GM19043 (cell line): ENCODE measurements around the gene PSMD11.

ENCODE experiments used
- ATAC-seq: cut with Tn5 transposase; IDR thresholded peaks from one replicate; pipeline ENCODE4 v1.9.1; 2021; ENCODE audit warnings: low read depth; ENCODE audit not compliant: unreplicated experiment

The PSMD11 gene

DNA sequence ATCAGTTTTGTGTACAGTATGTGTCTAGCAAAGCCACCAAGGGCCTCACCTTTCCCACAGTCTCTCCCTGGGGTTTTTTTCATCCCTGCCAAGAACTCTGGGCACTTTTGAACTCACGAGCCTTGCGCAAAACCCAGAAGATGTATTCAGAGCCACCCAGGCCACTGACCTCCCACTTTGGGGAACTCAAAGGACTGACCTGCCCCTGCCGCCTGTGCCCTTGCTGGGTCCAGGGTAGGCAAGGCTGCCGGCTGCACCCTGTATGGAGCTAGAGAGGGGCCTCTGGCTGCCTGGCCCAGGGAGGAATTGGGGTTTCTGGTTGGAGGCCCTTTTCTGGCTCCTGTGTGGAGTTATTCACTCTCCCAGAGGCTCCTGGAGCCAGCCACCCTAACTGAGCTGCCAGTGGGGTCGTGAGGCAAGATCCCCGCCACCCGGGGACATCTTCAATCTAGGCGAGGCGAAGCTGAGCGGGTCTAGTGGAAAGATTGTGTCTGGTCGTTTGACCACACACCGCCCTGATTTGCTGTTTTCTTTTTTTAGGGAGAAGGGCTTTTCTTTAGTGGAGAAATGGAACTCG is 44.4 kb downstream of the PSMD11 start:
- ATAC-seq, result no peak

DNA sequence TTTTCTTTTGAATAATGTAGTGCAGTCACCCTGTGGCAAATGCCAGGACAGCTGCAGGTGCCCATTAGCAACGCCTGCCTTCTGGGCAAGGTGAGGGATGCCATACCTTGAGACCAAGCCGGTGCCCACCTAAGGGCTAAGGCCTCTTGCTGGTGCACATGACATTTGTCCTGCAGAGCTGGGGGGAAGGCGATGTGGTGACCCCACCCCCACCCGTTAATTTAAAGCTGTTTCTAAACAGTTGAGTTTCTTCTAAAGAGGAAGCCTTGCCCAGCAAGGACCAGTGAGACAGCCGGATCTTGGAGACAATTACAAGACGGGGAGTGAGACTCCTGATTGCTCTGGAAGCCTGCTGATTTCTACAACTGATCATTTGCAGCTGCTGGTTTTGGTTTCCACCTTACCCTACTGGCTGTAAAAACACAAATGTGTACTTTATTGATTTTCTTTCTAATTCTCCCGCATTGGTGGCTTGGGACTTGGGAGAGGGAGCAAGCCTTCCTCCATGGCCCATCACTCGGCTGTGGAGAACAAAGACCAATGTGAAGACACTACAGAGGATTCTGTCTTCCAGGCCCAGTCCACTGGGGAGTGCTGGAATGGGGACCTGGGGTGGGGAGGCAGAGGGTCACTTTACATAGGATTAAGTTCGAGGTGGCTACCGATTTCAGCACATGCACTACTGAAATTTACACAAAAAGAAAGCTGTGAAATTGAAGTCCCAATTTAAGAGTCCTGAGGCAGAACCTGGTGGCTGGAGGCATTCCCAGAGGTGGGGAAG is 45.2 kb downstream of the PSMD11 start:
- ATAC-seq, result no peak

DNA sequence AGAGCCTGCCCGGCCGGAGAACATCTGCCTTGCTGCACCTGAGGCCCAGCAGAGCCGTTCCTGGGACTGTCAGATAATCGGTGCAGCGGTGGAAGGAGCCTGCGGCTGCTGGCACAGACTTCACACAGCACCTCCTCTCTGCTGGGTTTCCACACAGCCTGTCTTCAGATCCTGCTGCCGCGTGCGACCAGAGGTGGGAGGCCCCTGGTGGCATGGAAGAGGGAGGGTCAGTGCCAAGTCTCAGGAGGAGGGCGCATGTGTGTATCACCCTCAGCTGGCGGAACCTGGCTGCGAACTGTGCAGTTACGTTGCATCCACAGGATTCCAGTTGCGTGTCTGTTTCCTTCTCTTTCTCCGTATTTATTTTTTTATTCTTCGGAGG is 45.8 kb downstream of the PSMD11 start:
- no peak for ATAC-seq

DNA sequence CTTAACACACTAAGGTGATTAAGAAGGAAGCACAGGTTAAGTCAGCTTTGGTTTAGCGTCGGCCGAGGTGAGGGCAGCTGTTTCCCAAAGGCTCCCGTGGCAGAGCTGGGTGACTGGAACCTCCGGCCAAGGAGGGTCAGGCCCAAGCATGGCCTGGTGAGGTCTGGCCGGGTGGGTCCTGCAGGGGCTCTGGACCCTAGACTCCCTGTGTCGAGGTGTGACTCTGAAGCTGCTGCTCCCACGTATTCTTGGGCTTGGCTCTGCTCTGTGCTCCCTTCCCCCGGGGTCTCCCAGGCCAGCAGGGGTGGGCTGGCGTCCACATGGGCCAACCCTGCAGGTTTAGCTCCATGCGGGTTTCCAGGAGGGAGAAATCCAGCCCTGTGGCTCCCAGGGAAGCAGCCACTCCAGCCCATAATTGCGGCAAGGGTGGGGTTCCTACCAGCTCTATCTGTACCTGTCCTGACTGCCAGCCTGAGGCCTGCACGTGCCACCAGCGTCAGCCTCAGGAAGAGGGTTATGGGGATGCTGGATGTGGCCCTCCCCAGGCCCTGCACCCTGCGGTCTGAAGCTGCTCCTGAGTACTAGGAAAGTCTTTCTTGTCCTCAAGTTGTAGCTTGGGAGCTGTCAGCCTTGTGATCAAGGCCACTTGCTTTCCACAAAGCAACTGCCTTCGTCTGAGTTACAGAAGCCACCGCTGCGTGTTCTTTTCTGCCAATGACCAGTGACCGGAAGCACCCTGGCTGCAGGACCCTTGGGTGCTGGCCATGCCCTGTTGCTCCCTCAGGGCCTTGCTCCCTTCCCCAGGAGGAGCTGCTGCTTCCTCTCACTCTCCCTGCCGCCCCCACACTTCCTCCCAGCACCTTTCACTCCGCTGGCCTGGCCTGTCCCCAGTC is 47.3 kb downstream of the PSMD11 start:
- ATAC-seq, result no peak

DNA sequence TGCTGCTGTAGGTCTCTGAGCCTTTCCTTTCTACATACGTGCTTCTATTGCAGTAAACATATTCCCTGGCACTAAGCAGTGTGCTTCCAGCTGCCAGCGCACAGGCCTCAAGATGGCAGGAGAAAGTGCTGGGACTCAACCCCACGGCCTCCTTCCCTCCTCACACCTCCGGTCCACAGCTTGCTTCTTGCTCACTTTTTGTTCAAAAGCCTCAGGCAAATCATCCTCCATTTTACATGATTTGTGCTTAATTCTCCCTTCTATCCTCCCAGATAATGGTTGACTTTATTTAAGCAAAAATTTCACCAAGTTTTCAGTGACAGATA is 47.9 kb downstream of the PSMD11 start:
- ATAC-seq, result no peak

DNA sequence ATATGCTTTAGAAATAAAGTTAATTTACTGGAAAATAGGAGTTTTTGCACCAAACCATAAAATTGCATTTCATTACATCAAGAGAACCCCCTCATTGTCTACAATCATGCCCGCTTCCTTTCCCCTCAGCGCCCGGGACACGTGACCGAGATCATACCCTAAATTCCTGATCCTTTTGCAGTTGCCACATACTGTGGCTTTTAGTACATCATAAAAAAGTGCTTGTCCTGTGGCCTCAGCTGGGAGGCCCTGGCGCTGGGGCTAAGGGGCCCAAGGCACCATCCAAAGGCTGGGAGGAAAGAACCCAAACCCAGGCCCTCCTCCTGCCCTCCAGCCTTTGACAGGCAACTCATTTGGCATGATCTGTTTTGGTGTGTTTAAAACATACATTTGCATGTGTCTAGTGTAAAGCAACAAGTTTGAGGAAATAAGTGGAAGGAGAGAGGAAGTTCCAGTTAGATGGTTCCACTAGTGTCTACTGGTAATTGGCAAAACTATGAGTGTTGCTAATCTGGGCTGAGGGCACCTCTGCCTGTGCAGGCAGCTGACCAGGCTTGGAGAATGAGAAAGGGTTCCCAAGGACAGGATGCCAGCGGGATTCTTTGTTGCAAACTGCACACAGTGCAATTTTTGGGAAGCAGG is 48.5 kb downstream of the PSMD11 start:
- ATAC-seq, result no peak

DNA sequence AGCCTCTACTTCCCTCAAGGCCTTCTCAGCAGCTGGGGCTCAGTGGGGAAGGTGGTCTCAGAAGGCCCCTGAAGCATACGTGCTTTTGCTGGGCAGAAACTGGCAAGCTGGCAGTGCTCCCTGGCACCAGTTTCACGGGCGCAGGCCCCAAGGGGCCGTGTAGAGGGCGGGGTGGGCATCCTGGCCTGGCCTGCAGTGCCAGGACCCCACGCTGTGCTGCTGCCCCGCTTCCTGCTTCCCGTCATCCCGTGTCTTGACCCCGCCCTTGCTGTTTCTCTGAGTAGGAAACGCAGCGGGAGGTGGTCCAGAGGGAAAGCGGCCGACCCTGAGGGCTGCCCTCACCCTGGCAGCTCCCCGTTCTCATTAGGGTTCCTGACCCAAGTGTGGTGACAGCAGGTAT is 49.3 kb downstream of the PSMD11 start:
- ATAC-seq, result no peak

DNA sequence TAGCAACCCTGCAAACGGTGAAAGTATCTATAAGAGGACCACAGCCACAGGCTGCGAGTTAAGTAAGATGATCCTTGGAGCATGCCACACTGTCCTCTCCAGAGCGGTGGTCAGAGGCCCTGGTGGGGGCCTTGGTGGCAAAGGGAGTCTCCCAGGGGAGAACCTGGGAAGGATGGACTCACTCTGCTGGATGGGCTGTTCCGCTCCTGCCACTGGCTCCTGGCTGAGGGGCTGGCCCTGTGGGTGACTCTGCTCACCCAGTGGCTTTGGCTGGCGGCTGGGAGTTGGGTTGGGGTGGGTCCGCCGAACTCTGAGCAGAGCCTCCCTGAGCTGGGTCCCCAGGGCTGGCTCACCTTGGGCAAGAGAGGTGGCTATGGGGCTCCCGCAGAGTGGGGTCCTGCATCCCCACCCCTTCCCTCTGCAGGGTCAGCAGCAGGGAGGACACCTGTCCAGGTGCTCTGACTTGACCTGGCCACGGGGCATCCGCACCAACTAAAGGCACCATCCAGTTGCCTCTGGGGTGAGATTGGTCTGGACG is 49.7 kb downstream of the PSMD11 start:
- ATAC-seq, result no peak

DNA sequence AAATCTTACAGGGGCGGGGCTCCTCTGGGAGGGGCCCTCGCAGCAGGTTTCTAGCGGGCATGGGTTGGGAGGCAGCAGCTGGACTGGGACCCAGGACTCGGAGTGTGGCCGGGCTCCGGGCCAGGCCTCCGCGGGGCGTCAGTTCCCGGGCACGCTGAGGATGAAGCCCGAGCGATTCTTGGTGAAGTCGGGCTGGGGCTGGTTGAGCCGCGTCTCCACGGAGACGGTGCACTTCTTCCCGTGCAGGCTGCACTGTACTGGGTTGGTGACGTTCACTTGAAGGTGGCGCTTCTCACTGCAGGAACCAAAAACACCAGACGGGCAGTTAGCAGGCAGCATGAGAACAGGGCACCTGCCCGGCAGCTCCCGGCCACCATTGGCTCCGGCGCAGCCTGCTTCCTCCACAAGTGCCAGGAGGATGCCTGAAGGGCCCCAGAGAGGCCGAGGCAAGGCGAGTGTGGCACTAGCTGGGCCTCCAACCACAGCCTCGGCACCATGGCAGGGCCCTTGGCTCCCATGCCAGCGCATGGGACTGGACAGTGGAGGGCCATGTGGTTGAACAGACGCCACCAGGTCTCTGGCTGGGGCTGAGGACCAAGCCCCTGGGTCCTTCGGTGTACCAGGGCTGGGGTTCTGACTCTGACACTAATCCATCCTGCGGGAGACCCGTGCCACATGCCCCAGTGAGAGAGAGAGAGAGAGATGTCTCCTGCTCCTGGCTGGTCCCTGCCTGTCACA is 50.5 kb downstream of the PSMD11 start:
- ATAC-seq, result no peak

DNA sequence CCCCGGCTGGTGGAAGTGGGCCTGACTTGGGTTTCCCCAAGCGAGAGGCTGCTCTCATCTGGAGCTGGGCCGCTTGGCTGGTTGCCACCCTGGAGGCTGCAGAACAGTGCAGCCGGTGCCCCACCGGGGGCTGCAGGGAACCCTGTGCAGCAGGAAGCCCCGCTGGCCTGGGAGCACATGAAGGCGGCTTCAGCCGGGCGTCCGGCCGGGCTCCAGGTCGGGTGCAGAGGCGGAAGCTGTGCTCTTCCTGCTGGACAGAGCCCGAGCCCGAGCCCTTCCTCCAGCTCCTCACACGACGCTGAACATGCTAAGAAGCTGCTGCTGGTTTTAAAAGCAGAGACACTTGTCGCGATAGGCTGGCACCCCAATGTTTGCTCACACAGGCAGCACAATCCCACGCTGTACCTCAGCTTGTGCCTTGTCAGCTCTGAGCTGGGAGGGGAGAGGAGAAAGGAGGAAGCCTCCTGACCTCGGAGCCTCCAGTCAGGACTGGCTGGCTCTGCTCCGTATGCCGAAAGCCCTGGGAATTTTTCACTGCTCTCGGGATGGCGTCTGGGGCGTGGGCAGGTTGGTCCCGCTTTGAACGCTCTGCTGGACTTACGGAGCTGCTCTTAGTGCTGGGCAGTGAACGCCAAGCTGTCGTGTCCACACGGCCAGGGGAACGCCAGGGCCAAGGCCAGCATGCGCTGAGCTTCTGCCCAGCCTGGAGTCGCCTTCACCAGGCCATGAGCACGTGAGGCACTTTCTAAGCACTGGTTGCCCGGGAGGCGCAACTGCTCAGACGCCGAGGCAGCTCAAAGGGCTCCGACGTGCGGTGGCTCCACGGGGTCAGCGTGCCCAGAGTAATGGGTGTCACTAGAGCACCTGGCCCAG is 51.3 kb downstream of the PSMD11 start:
- no peak for ATAC-seq

DNA sequence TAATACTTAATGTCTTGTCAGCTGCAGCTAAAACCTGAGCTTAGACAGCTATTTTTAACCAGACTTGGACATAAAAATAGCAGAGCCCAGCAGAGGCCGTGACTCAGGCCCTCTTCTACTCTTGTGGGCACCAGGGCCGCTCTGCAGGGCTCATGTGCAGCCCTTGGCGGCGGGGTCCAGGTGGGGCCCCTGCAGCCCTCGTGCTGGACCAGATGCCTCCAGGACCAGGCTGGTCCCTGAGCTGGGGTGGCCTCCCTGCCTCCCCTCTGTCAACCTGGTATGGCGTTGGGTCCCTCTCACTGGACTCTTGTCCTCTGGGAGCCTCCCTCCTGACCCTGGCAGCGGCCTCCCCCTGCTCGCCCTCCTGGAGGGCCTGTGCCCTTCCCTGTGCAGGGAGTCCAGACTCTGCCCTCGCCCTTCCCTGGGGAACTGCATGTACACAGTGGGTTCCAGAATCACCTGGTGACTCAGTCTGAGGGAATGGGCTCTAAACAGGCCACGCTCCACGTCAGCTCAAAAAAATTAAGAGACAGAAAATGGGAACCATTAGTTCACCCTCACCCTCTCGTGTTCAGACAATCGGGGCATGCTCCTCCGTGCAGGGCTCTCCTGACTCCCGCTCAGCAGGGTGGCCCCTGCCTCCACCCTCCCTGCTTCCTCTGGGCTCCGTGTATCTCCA is 52.2 kb downstream of the PSMD11 start:
- ATAC-seq, result no peak

DNA sequence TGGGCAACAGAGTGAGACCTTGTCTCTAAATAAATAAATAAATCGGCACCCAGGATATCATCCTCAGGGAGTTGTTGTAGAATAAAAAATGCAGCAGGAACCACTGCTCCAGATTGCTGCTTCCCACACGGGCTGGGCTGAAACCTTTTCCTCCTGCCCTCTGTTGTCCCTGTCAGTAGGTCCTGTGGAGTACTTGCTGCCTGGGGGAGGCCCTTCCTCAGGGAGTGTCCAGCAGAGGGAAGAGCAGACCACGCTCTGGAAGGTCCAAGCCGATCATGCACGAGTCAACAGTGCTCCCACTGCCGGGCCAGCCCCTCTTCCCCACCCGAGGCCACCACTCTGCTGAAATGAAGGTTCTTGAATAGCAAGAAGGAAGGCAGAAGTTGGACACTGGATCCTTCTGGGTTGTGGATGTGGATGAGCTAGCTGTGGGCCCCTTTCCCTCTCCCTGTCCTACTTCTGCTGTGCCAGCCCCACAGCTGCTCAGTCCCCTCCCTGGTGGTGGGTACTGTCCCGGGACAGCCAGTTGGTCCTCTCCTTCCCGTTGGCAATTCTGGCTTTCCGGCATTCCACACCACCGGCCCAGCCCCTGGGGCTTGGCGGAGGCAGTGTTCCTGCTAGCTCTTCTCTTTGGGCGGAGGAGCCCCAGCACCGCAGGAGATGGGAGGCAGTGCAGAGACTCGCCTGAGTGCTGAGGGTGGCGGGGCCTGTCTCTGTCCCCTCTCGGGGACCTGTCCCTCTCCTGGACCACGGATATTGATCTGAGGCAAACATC is 53.3 kb downstream of the PSMD11 start:
- no peak for ATAC-seq

DNA sequence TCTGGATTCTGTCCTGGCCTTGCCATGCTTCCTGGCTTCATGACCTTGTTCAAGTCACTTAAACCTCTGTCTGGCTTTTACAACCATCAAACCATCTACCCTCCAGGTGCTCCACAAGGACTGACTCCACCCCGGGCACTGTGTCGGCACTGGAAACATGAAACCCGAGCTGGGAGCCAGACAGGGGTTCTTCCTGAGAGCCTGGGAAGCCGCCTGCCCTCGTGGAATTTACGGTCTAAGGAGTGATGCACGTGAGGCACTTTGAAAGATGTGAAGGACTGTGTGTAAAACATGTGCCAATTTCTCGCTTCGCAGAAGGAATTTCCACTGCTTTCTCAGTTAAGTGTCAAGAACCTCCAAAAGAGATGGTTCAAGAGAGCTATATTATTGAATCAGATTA is 54.1 kb downstream of the PSMD11 start:
- no peak for ATAC-seq

DNA sequence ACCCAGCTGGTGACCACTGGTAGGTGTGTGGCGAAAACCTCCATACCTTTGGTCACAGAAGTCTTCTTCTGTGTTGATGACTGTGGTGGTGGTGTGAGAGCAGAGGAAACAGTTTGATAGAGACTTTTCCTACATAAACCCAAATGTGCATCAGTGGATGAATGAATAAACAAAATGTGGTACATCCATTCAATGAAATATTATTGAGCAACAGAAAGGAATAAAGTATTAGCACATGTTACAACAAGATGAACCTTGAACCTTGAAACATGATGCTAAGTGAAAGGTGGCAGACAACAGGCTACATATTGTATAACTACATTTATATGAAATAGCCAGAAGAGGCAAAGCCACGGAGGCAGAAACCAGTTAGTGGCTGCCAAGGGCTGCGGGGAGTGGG is 57.7 kb downstream of the PSMD11 start:
- ATAC-seq, result no peak

DNA sequence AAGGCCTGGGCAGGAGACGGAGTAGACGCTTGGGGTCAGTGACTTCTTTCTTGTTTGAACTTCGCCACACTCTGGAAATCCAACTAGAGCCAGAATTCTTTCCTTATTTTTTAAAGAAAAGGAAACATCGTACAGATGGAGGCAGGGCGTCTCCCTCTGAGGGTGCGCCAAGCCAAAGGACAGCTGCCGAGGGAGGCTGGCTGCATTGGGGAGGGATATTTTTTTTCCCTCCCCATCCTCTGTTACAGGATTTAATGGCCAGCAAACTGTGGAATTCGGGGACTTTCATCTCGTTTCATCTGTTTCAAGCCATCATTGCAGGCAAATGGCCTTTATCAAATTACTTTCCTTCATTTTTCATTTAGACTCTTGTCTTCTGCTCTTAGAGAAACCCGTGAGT is 58.4 kb downstream of the PSMD11 start:
- ATAC-seq, result no peak

DNA sequence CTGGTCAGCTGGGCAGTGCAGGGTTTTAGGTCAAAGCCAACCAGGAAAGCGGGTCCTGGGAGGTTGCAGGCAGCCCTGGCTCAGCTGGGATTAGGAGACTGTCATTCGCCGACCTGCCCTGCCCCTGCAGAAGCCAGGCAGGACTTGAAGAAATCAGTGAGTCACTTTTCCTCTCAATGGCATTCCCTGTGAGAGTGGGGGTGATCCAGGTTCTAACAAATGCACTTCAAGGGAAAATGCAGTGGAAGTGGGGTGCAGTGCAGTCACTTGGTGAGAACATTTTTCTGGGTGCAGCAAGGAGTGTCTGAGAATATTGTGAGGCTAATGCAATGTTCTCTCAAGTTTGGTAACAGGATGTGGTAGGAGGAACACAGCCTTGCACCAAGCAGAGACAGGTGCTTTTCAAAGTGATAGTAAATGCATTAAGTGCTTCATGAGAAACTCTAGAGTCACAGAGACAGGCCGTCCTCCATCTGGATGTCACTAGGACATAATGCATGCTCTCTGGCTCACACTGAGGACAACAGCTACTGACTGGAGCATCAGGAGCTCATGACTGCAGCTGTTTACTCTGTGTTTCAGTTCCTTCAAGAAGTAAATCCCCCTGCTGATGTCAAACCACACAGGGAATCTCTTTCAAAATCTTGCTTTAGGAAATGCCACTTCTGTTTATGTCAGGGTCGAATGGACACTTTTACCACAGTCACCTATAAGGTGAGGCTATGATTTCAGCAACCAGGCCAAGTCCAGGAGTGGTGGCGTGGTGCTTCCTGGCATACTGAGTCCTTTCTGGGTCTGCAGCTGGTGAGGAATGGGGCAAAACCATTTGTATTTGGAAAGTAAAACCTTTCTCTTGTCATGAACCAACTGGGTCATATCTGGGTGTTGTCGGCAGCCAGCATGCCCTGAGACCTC is 59.2 kb downstream of the PSMD11 start:
- ATAC-seq, result peak; percentile 90
